Activated T-helper 2 cell treated with anti-CD3 and anti-CD28 coated beads, Interferon-gamma antibody, Interleukin-2, Interleukin-4, amounts not matched to agents 10 μg/mL and 5 μg/mL and 100 μg/mL, durations not matched to agents 14 hours and 24 hours and 36 hours (primary cell): ENCODE measurements around the gene WDR87. TPM values are rescaled to one million over a fixed set of nuclear protein-coding genes. Genes with fewer than 3 reads are reported as not detected.
A peak's percentile ranks its signal among the peaks of the same experiment; 100 is the strongest.
"Not testable (repeated sequence)": the region's sequence is repeated elsewhere in the genome, so short reads cannot be mapped to it uniquely, and the experiment has no call there.

Source experiments
- DNase-seq: peaks from one replicate; pipeline ENCODE4 v3.0.0; 2021; ENCODE audit warnings: low spot score
- H3K27ac Mint-ChIP-seq: one replicate; pipeline ENCODE4 v1.8.0; 2021; ENCODE audit warnings: mixed read lengths
- H3K27me3 Mint-ChIP-seq: one replicate; pipeline ENCODE4 v1.8.0; 2021; ENCODE audit warnings: low read depth, mixed read lengths
- H3K36me3 Mint-ChIP-seq: one replicate; pipeline ENCODE4 v1.8.0; 2021; ENCODE audit warnings: low read depth, mixed read lengths
- H3K4me1 Mint-ChIP-seq: one replicate; pipeline ENCODE4 v1.8.0; 2021; ENCODE audit warnings: low read depth, mixed read lengths
- H3K4me3 Mint-ChIP-seq: one replicate; pipeline ENCODE4 v1.8.0; 2021; ENCODE audit warnings: low read depth, mild to moderate bottlenecking, moderate library complexity, mixed read lengths
- H3K9me3 Mint-ChIP-seq: one replicate; pipeline ENCODE4 v1.8.0; 2021; ENCODE audit warnings: mixed read lengths
- intact Hi-C: fragments of 100-400 bp; cut with micrococcal nuclease; formaldehyde crosslinking; loops from one replicate; pipeline ENCODE4 v1.15.1; 2023
- total RNA-seq: library from RNA; stranded (reverse); gene quantifications from 2 replicates; pipeline ENCODE4 v1.2.3, GENCODE V29; 2022

WDR87 gene
- total RNA-seq, 1 donor from 2014 or later: not detected

GRCh38 chr19:37926255-37926654, 19.9 kb upstream of the WDR87 start:
- Mint-ChIP-seq H3K4me1 (no peaks in the 10 kb centered on the region), H3K27ac (no peak overlapping the region), H3K36me3 (no peaks in the 10 kb centered on the region), H3K9me3 (no peaks in the 10 kb centered on the region), H3K27me3 (no peaks in the 10 kb centered on the region), H3K4me3 (no peak overlapping the region)
- intact Hi-C loops: no loop called here
- DNase-seq: no peak

DNA sequence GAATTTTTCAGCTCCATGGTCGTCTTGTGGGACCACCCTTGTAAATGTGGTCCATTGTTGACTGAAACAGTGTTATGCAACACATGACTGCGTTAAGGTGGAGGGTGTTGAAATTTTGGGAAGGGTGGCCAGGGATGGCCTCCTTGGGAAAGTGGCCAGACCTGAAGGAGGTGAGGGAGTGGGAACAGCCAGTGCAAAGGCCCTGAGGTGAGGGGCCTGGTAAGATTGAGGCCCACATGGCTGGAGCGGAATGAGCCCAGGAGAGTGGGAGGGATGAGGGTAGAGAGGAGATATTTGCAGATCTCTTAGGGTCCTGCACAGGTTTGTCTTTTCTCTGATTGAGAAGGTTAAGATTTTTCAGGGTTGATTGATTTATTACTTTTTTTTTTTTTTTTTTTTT, 18.8 kb upstream of the WDR87 start:
- intact Hi-C loops: no loop called here
- Mint-ChIP-seq H3K4me1 (no peaks in the 10 kb centered on the region), H3K36me3 (no peaks in the 10 kb centered on the region), H3K9me3 (no peaks in the 10 kb centered on the region), H3K27me3 (no peaks in the 10 kb centered on the region), H3K27ac (no peak overlapping the region), H3K4me3 (no peak overlapping the region)
- DNase-seq: no peak

DNA sequence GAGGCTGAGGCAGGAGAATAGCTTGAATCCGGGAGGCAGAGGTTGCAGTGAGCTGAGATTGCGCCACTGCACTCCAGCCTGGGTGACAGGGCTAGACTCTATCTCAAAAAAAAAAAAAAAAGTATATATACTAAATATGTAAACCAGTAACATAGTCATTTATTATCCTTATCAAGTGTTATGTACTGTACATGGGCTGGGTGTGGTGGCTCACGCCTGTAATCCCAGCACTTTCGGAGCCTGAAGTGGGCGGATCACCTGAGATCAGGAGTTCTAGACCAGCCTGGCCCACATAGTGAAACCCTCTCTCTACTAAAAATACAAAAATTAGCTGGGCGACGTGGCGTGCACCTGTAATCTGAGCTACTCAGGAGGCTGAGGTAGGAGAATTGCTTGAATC, 18.2 kb upstream of the WDR87 start:
- H3K27ac Mint-ChIP-seq, H3K27me3 Mint-ChIP-seq, DNase-seq, intact Hi-C loops, H3K4me1 Mint-ChIP-seq, H3K4me3 Mint-ChIP-seq, H3K36me3 Mint-ChIP-seq, H3K9me3 Mint-ChIP-seq: not testable (repeated sequence)

- Mint-ChIP-seq H3K27ac (no peak overlapping the region), H3K4me3 (no peak overlapping the region), H3K9me3 (no peaks in the 10 kb centered on the region), H3K27me3 (no peaks in the 10 kb centered on the region), H3K36me3 (no peaks in the 10 kb centered on the region), H3K4me1 (no peaks in the 10 kb centered on the region)
- DNase-seq: no peak
- intact Hi-C loops: no loop called here
These were observed 14.4 kb upstream of the WDR87 start for GRCh38 chr19:37920591-37921450.

- no peak for DNase-seq
- no peak overlapping the region for H3K27ac Mint-ChIP-seq
- no peaks in the 10 kb centered on the region for H3K27me3 Mint-ChIP-seq
- H3K4me1 Mint-ChIP-seq: peaks cover 6% of the 10 kb centered on the region
- H3K9me3 Mint-ChIP-seq: no peaks in the 10 kb centered on the region
- H3K4me3 Mint-ChIP-seq: no peak overlapping the region
- intact Hi-C loops: no loop called here
- H3K36me3 Mint-ChIP-seq: no peaks in the 10 kb centered on the region
These were observed 8.5 kb upstream of the WDR87 start for GRCh38 chr19:37914908-37915307.

- Mint-ChIP-seq H3K4me3 (no peak overlapping the region), H3K27me3 (peaks cover 4% of the 10 kb centered on the region), H3K4me1 (peaks cover 18% of the 10 kb centered on the region), H3K9me3 (no peaks in the 10 kb centered on the region), H3K27ac (no peak overlapping the region), H3K36me3 (no peaks in the 10 kb centered on the region)
- no peak for DNase-seq
- intact Hi-C loops: loop anchor here (5.0 to 10.0 kb wide), 3 partner anchors 465 to 1855 kb away; partner anchors contain the start of genes PSMD8, THAP8, WDR62 and ZNF527
These were observed 3.3 kb upstream of the WDR87 start for GRCh38 chr19:37909661-37910199.

GRCh38 chr19:37907735-37908455, 1.5 kb upstream of the WDR87 start:
- Mint-ChIP-seq H3K9me3 (no peaks in the 10 kb centered on the region), H3K27me3 (peaks cover 4% of the 10 kb centered on the region), H3K27ac (peak overlapping the region; percentile 18), H3K36me3 (no peaks in the 10 kb centered on the region), H3K4me3 (peak overlapping the region; percentile 83), H3K4me1 (peaks cover 15% of the 10 kb centered on the region)
- intact Hi-C loops: loop anchor here (1.0 to 10.0 kb wide), 5 partner anchors 140 to 1853 kb away; partner anchors contain the start of genes PSMD8, THAP8, WDR62 and ZNF527
- DNase-seq: no peak

- no peaks in the 10 kb centered on the region for H3K36me3 Mint-ChIP-seq
- peak; percentile 92 for DNase-seq
- H3K27ac Mint-ChIP-seq: peak within 1 kb of the TSS; percentile 60
- H3K4me3 Mint-ChIP-seq: peak within 1 kb of the TSS; percentile 83
- H3K27me3 Mint-ChIP-seq: peaks cover 4% of the 10 kb centered on the region
- peaks cover 17% of the 10 kb centered on the region for H3K4me1 Mint-ChIP-seq
- no peaks in the 10 kb centered on the region for H3K9me3 Mint-ChIP-seq
- intact Hi-C loops: loop anchor here (1.0 to 10.0 kb wide), 5 partner anchors 141 to 1852 kb away; partner anchors contain the start of genes PSMD8, THAP8, WDR62 and ZNF527
These were observed 708 bp upstream of the WDR87 start, which contains the start of gene SIPA1L3 for GRCh38 chr19:37906869-37907734. TSS of gene SIPA1L3 (plus strand) at chr19:37907208. CDS start at chr19:38081566, 174,358 bp downstream.

DNA sequence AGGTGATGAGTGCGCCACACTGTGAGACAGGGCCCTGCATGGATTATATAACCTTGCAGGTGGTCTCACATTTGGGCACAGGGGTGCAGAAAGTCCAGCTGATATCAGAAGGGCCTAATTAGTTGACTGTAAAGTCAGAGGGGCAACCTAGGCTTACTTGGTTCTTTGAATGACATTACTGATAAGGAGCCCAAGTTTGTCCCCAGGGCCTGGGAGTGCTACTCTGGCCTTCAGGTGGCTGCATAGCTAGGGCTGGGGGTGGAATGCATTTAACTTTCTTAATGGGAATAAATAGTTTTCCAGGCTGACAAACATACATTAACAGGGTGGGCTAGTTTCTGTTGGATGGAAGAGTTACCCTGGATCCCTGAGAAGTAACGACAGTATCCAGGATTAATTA, 3.3 kb downstream of the WDR87 start:
- DNase-seq: no peak
- Mint-ChIP-seq H3K4me3 (no peak overlapping the region), H3K9me3 (no peaks in the 10 kb centered on the region), H3K36me3 (no peaks in the 10 kb centered on the region), H3K27me3 (peaks cover 4% of the 10 kb centered on the region), H3K4me1 (peaks cover 14% of the 10 kb centered on the region), H3K27ac (no peak overlapping the region)
- intact Hi-C loops: loop anchor here (5.0 to 10.0 kb wide), 3 partner anchors 319 to 1848 kb away; partner anchors contain the start of genes DPF1, PSMD8, THAP8 and WDR62

- intact Hi-C loops: loop anchor here (5.0 to 10.0 kb wide), 3 partner anchors 320 to 1848 kb away; partner anchors contain the start of genes DPF1, PSMD8, THAP8 and WDR62
- Mint-ChIP-seq H3K4me3 (no peak overlapping the region), H3K9me3 (no peaks in the 10 kb centered on the region), H3K27me3 (peaks cover 4% of the 10 kb centered on the region), H3K27ac (no peak overlapping the region), H3K36me3 (no peaks in the 10 kb centered on the region), H3K4me1 (peaks cover 11% of the 10 kb centered on the region)
- DNase-seq: peak; percentile 62
These were observed 3.7 kb downstream of the WDR87 start for GRCh38 chr19:37902668-37903067.

DNA sequence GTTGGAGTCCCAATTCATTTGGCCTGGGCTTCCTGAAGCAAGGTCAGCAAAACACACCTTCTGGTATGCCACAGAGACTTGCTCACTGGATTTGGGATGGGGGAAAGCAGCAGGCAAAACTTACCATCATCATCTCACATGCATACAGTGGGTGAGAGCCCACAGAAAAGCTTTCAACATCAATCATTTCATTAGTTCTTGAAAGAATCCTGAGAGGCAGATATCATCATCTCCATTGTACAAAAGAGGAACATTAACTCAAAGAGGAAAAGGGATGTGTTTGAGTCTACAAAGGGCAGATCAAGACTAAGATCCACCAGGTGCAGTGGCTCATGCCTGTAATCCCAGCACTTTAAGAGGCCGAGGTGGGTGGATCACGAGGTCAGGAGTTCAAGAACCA, 6.4 kb downstream of the WDR87 start:
- Mint-ChIP-seq H3K27ac (no peak overlapping the region), H3K27me3 (no peaks in the 10 kb centered on the region), H3K4me3 (no peak overlapping the region), H3K4me1 (peaks cover 5% of the 10 kb centered on the region), H3K9me3 (no peaks in the 10 kb centered on the region), H3K36me3 (no peaks in the 10 kb centered on the region)
- no peak for DNase-seq
- intact Hi-C loops: loop anchor here (5.0 to 10.0 kb wide), 3 partner anchors 322 to 1845 kb away; partner anchors contain the start of genes DPF1, PSMD8, THAP8 and WDR62

- no peak overlapping the region for H3K27ac Mint-ChIP-seq
- H3K4me1 Mint-ChIP-seq: peaks cover 5% of the 10 kb centered on the region
- H3K36me3 Mint-ChIP-seq: no peaks in the 10 kb centered on the region
- no peaks in the 10 kb centered on the region for H3K27me3 Mint-ChIP-seq
- no peaks in the 10 kb centered on the region for H3K9me3 Mint-ChIP-seq
- DNase-seq: no peak
- intact Hi-C loops: no loop called here
- H3K4me3 Mint-ChIP-seq: no peak overlapping the region
These were observed 6.9 kb downstream of the WDR87 start for GRCh38 chr19:37899453-37899852.
